HepG2 (cell line): ENCODE data around the gene PLET1. TPM values are rescaled to one million over a fixed set of nuclear protein-coding genes. Genes with fewer than 3 reads are reported as not detected.

Experiments
- ATAC-seq: fragments of 200-7000 bp; cut with Tn5 transposase; 3 replicates; pipeline ENCODE4 v1.9.1; 2020; ENCODE audit warnings: mild to moderate bottlenecking, moderate library complexity
- BruUV-seq: library from RNA; stranded (reverse); fragments of 400-500 nt; replicated peaks from 2 replicates; lab custom pipeline; 2021; lab: Mats Ljungman, UMichigan
- CTCF ChIA-PET: fragments of 300-600 bp; formaldehyde crosslinking; extraction: SDS; loops from one replicate; lab custom pipeline; 2021; ENCODE audit warnings: low total read pairs, inconsistent platforms, low intra/inter-chr PET ratio; lab: Yijun Ruan, JAX
- POLR2A ChIA-PET: fragments of 350-600 bp; sonication (Branson Sonifier 250); formaldehyde crosslinking; loops from one replicate; lab custom pipeline; 2020; ENCODE audit warnings: antibody characterized with exemption, inconsistent platforms; lab: Yijun Ruan, JAX
- DNase-seq: peaks from one replicate; pipeline ENCODE4 v3.0.0-alpha.2; 2015; ENCODE audit warnings: low spot score
- FAIRE-seq: peaks from 3 replicates; lab custom pipeline; 2011; peaks lifted over from hg19 to GRCh38; lab: Jason Lieb, UNC
- H2AFZ ChIP-seq: one replicate; pipeline ENCODE4 v1.6.1; 2011; ENCODE audit warnings: low read length, inconsistent platforms
- H3K27ac ChIP-seq: fragments of 300-600 bp; 3 replicates; pipeline ENCODE4 v1.8.0; 2011; ENCODE audit warnings: mixed run types, mild to moderate bottlenecking, mixed read lengths, low read length, inconsistent platforms; ENCODE audit not compliant: insufficient read depth; ENCODE audit errors: extremely low read length
- H3K27me3 ChIP-seq, 2 experiments: fragments of 200-600 bp in 1 of 2; 2 replicates in 1 of 2; 3 replicates in 1 of 2; pipeline versions ENCODE4 v1.6.0 to v1.8.0; 2011; ENCODE audit warnings: low read length in 2 of 2, mild to moderate bottlenecking in 2 of 2, moderate library complexity in 2 of 2, inconsistent platforms in 1 of 2; ENCODE audit not compliant: insufficient read depth in 2 of 2, control insufficient read depth in 1 of 2
- H3K36me3 ChIP-seq, 2 experiments: fragments of 200-600 bp in 1 of 2; replicated peaks in 1 of 2; 2 replicates in 1 of 2; 3 replicates in 1 of 2; pipeline versions ENCODE4 v1.5.1 to v1.8.0; 2011; ENCODE audit warnings: low read length in 2 of 2, inconsistent platforms in 1 of 2; ENCODE audit not compliant: insufficient read depth in 2 of 2, control insufficient read depth in 1 of 2
- H3K4me1 ChIP-seq: 2 replicates; pipeline ENCODE4 v1.5.1; 2012; ENCODE audit warnings: low read length, inconsistent platforms; ENCODE audit not compliant: insufficient read depth
- H3K4me2 ChIP-seq: 2 replicates; pipeline ENCODE4 v1.6.0; 2011; ENCODE audit warnings: low read depth, low read length, inconsistent platforms
- H3K4me3 ChIP-seq, 3 experiments: fragments of 200-600 bp in 1 of 3; sonication (generic), shearing (Covaris generic) in 1 of 3; replicated peaks in 1 of 3; 2 replicates each; pipeline ENCODE4 v1.5.1; 2011 to 2016; ENCODE audit warnings: low read length in 3 of 3, inconsistent platforms in 2 of 3, low read depth in 2 of 3, mild to moderate bottlenecking in 2 of 3, control low read depth in 1 of 3, mixed read lengths in 1 of 3; ENCODE audit not compliant: insufficient read depth in 1 of 3
- H3K79me2 ChIP-seq: one replicate; pipeline ENCODE4 v1.6.1; 2011; ENCODE audit warnings: low read length, inconsistent platforms; ENCODE audit not compliant: insufficient read depth
- H3K9ac ChIP-seq: 2 replicates; pipeline ENCODE4 v1.6.0; 2011; ENCODE audit warnings: mild to moderate bottlenecking, low read depth, low read length, inconsistent platforms; ENCODE audit not compliant: insufficient read depth
- H3K9me3 ChIP-seq: 2 replicates; pipeline ENCODE4 v1.5.1; 2012; ENCODE audit warnings: mild to moderate bottlenecking, low read length
- H4K20me1 ChIP-seq: 2 replicates; pipeline ENCODE4 v1.6.0; 2011; ENCODE audit warnings: inconsistent platforms, mild to moderate bottlenecking, low read length, moderate library complexity; ENCODE audit not compliant: insufficient read depth
- HES4 ChIP-seq: sonication (generic); formaldehyde crosslinking; IDR thresholded peaks from 2 replicates; pipeline ENCODE4 v1.9.0; 2021; ENCODE audit warnings: mild to moderate bottlenecking, missing genetic modification reagents, borderline replicate concordance
- MAFK ChIP-seq, 2 experiments: IDR thresholded peaks in 1 of 2; conservative IDR thresholded peaks in 1 of 2; 2 replicates each; pipeline ENCODE4 v1.6.1; 2011; ENCODE audit warnings: improper control_type of control experiment in 2 of 2, low read length in 2 of 2
- RAD51 ChIP-seq: fragments of 450-650 bp; IDR thresholded peaks from 2 replicates; pipeline ENCODE4 v1.6.1; 2016; ENCODE audit warnings: borderline replicate concordance
- SAFB2 ChIP-seq: sonication (generic); formaldehyde crosslinking; IDR thresholded peaks from 2 replicates; pipeline ENCODE4 v1.5.1; 2020; ENCODE audit warnings: missing genetic modification reagents, low read depth, mild to moderate bottlenecking, borderline replicate concordance
- USF2 ChIP-seq, 2 experiments: sonication (generic) in 1 of 2; formaldehyde crosslinking in 1 of 2; IDR thresholded peaks; 2 replicates each; pipeline versions ENCODE4 v1.5.1 to v1.6.1; 2011 to 2020; ENCODE audit warnings: borderline replicate concordance in 1 of 2, low read depth in 1 of 2, low read length in 1 of 2, mild to moderate bottlenecking in 1 of 2, missing genetic modification reagents in 1 of 2, moderate library complexity in 1 of 2
- XBP1 ChIP-seq: sonication (generic); formaldehyde crosslinking; IDR thresholded peaks from 2 replicates; pipeline ENCODE4 v1.5.0; 2020; ENCODE audit warnings: missing genetic modification reagents
- WGBS: methylation state at CpG from one replicate; pipeline ENCODE4 v1.1.6; 2017; ENCODE audit warnings: low lambda C conversion rate; 5-methylcytosine and 5-hydroxymethylcytosine counted together
- in situ Hi-C: cut with HindIII; loops from 2 replicates; pipeline ENCODE4 v1.10.0; 2017; ENCODE audit warnings: low pct_unique_long_range_greater_than_20kb; ENCODE audit not compliant: extremely low pct_ligation_motif_present
- intact Hi-C: fragments of 100-400 bp; cut with micrococcal nuclease; formaldehyde crosslinking; loops from one replicate; pipeline ENCODE4 v1.10.0; 2022; ENCODE audit not compliant: unreplicated experiment
- polyA plus RNA-seq, 8 experiments: library from polyadenylated mRNA; depleted of rRNA in 3 of 8; stranded (reverse) in 7 of 8; unstranded in 1 of 8; fragments of >200 nt; fragmentation: Illumina TruSeq in 4 of 8; extraction: Trizol in 4 of 8; gene quantifications; 2 replicates each; pipeline versions ENCODE4 v1.2.1 to v1.2.3, GENCODE V29; 2011 to 2016; ENCODE audit warnings: low read depth in 4 of 8, missing spikeins in 1 of 8, mixed read lengths in 1 of 8; ENCODE audit not compliant: insufficient read depth in 1 of 8
- total RNA-seq, 5 experiments: library from RNA; depleted of rRNA; stranded (reverse); fragments of >200 nt; fragmentation: Illumina TruSeq; extraction: Trizol; gene quantifications; 2 replicates each; pipeline ENCODE4 v1.2.3, GENCODE V29; 2016; ENCODE audit warnings: low read depth in 1 of 5

The PLET1 gene
- total and polyA plus RNA-seq, 2 of the 13 experiments (the other 11 are each of a cell fraction or from before 2014, with no cell fraction given): not detected

DNA sequence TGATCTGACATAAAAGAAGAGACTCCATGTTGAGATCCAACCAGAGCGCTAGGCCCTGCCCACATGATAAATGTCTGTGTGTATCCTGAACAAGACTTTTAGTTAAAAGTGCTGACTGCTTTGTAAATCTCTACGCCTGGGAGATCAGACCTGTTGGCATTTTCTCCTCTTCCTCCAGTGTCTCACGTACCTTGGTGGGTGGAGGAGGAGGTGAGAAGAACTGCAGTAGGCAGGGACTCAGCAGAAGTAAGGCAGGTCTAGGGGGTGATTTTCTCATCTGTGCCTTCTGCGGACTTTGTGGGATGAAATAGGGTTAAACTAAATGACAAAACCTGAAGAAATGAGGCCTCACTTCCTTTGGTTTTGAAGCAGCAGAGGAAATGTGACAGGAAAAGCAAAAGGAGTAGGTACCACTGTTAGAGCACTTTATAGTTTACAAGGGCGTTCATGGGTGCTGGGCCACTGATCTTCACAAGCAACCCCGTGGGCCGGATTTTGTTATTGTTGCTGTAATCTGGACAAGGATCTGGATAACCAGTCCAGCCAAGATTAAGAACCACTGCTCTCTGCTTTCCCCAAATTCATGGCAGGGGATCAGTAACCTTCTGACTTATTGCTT, 36.7 kb upstream of the PLET1 start:
- intact Hi-C loops: no loop called here
- ChIA-PET CTCF (no interaction called here), POLR2A (no interaction called here)
- FAIRE-seq (no peak), ATAC-seq (no peak), DNase-seq (no peak)
- Histone ChIP-seq H3K4me1 (peaks cover 4% of the 10 kb centered on the region), H3K9me3 (no peaks in the 10 kb centered on the region), H3K9ac (no peak overlapping the region), H3K79me2 (no peaks in the 10 kb centered on the region), H4K20me1 (no peaks in the 10 kb centered on the region), H3K4me3 (no peak overlapping the region), H3K27me3 (no peaks in the 10 kb centered on the region), H3K27ac (no peak overlapping the region), H3K36me3 (no peaks in the 10 kb centered on the region), H3K4me2 (no peak overlapping the region), H2AFZ (no peak overlapping the region)
- WGBS: 78% methylated on average over 7 of the region's 7 CpGs
- BruUV-seq: no TSS peak
- no peak for TF ChIP-seq HES4 (CRISPR knock-in tag)
- TF ChIP-seq MAFK (conservative IDR thresholded peaks at IDR 0.05 in 1 of 2, IDR thresholded peaks at IDR 0.05 in 1 of 2; ENCODE audit: low read length in 2 of 2): 0 out of 4 replicates have a peak, but pooled peaks have one; percentile 5 to 13
- in situ Hi-C loops: no loop called here

DNA sequence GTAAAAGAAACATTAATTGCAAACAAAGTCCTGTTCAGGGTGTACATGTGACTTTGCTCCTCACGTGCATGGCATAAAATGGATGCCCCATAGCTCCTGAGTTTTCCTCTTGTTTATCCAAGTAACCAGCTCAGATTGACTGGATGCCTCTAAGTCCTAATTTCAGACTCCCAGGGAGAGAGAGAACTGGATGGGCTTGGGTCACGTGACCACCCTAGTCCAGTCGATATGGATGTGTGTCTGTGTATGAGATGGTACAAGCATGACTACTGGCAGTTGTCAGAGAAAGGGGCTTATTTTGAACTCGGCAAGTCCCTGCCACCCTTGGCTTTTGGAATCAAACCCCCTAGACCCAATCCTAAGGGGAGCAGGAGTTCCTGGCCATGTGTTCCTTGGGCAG, 35.4 kb upstream of the PLET1 start:
- H3K4me3 ChIP-seq: no peak overlapping the region
- in situ Hi-C loops: no loop called here
- H3K36me3 ChIP-seq: no peaks in the 10 kb centered on the region
- ChIA-PET POLR2A (no interaction called here), CTCF (no interaction called here)
- no peaks in the 10 kb centered on the region for H3K79me2 ChIP-seq
- H3K4me2 ChIP-seq: no peak overlapping the region
- FAIRE-seq (no peak), DNase-seq (no peak), ATAC-seq (no peak)
- no peaks in the 10 kb centered on the region for H3K9me3 ChIP-seq
- no peaks in the 10 kb centered on the region for H3K27me3 ChIP-seq
- H4K20me1 ChIP-seq: no peaks in the 10 kb centered on the region
- WGBS: 82% methylated on average over 4 of the region's 4 CpGs
- no peak overlapping the region for H3K9ac ChIP-seq
- no peak for TF ChIP-seq XBP1 (CRISPR knock-in tag)
- no peak for TF ChIP-seq SAFB2 (CRISPR knock-in tag)
- TF ChIP-seq USF2 (IDR thresholded peaks at IDR 0.05; ENCODE audit: low read depth, low read length): peak; percentile 20; the same call in 1 of the 2 replicates
- no peak for TF ChIP-seq USF2 (CRISPR knock-in tag; IDR thresholded peaks at IDR 0.05; ENCODE audit: borderline replicate concordance)
- TF ChIP-seq RAD51: peak; percentile 65; the same call in 1 of the 2 replicates
- no peak overlapping the region for H3K27ac ChIP-seq
- H2AFZ ChIP-seq: no peak overlapping the region
- H3K4me1 ChIP-seq: no peaks in the 10 kb centered on the region
- intact Hi-C loops: no loop called here
- no TSS peak for BruUV-seq
